GM23338 (cell line): Measurements from ENCODE around the gene ABL2. TPM values are rescaled to one million over a fixed set of nuclear protein-coding genes. Genes with fewer than 3 reads are reported as not detected.

Experiments used
- ATAC-seq: fragments of 200-7000 bp; cut with Tn5 transposase; 3 replicates; pipeline ENCODE4 v1.9.1; 2020
- DNase-seq: peaks from one replicate; pipeline ENCODE4 v3.0.0-alpha.2; 2015; ENCODE audit warnings: low spot score
- H2AFZ ChIP-seq: fragments of 200-600 bp; sonication (generic); 2 replicates; pipeline ENCODE4 v1.8.0; 2016; ENCODE audit warnings: antibody characterized with exemption, mild to moderate bottlenecking, moderate library complexity
- H3F3A ChIP-seq: fragments of 200-600 bp; sonication (generic); replicated peaks from 2 replicates; pipeline ENCODE4 v1.8.0; 2017; ENCODE audit warnings: antibody characterized with exemption, mixed run types, low read depth
- H3K27ac ChIP-seq: fragments of 200-600 bp; sonication (generic); 2 replicates; pipeline ENCODE4 v1.6.1; 2016; ENCODE audit warnings: low read depth
- H3K27me3 ChIP-seq: fragments of 200-600 bp; sonication (generic); 2 replicates; pipeline ENCODE4 v1.8.0; 2016; ENCODE audit warnings: mild to moderate bottlenecking, mixed run types, moderate library complexity; ENCODE audit not compliant: insufficient read depth
- H3K36me3 ChIP-seq: fragments of 200-600 bp; sonication (generic); 2 replicates; pipeline ENCODE4 v1.8.0; 2016; ENCODE audit warnings: mild to moderate bottlenecking; ENCODE audit not compliant: insufficient read depth
- H3K4me1 ChIP-seq: fragments of 200-600 bp; sonication (generic); 2 replicates; pipeline ENCODE4 v1.8.0; 2016; ENCODE audit warnings: mild to moderate bottlenecking, moderate library complexity; ENCODE audit not compliant: insufficient read depth
- H3K4me2 ChIP-seq: fragments of 200-600 bp; sonication (generic); 2 replicates; pipeline ENCODE4 v1.7.1; 2017; ENCODE audit warnings: mixed run types
- H3K4me3 ChIP-seq: fragments of 200-600 bp; sonication (generic); 2 replicates; pipeline ENCODE4 v1.6.1; 2016; ENCODE audit warnings: mixed run types
- H3K79me2 ChIP-seq: fragments of 200-600 bp; sonication (generic); replicated peaks from 2 replicates; pipeline ENCODE4 v1.8.0; 2017; ENCODE audit warnings: mild to moderate bottlenecking; ENCODE audit not compliant: insufficient read depth
- H3K9me2 ChIP-seq: fragments of 200-600 bp; sonication (generic); 2 replicates; pipeline ENCODE4 v1.8.0; 2017; ENCODE audit not compliant: insufficient read depth
- H4K20me1 ChIP-seq: fragments of 200-600 bp; sonication (generic); replicated peaks from 2 replicates; pipeline ENCODE4 v1.8.0; 2017; ENCODE audit warnings: mild to moderate bottlenecking; ENCODE audit not compliant: insufficient read depth
- H3K27ac Mint-ChIP-seq: 2 replicates; pipeline ENCODE4 v1.8.0; 2020; ENCODE audit warnings: inconsistent platforms, mild to moderate bottlenecking, moderate library complexity, mixed read lengths
- H3K27me3 Mint-ChIP-seq: 3 replicates; pipeline ENCODE4 v1.8.0; 2022; ENCODE audit warnings: low read depth, mild to moderate bottlenecking, moderate library complexity, mixed read lengths, inconsistent platforms; ENCODE audit not compliant: insufficient read depth, poor library complexity
- H3K36me3 Mint-ChIP-seq: 3 replicates; pipeline ENCODE4 v1.8.0; 2021; ENCODE audit warnings: low read depth, mild to moderate bottlenecking, inconsistent platforms, moderate library complexity, mixed read lengths
- H3K4me1 Mint-ChIP-seq: 3 replicates; pipeline ENCODE4 v1.8.0; 2020; ENCODE audit warnings: mild to moderate bottlenecking, inconsistent platforms, mixed read lengths
- H3K4me3 Mint-ChIP-seq: 3 replicates; pipeline ENCODE4 v1.8.0; 2021; ENCODE audit warnings: moderate library complexity, mild to moderate bottlenecking, inconsistent platforms, mixed read lengths
- H3K9me3 Mint-ChIP-seq: 3 replicates; pipeline ENCODE4 v1.8.0; 2020; ENCODE audit warnings: moderate library complexity, mild to moderate bottlenecking, inconsistent platforms, mixed read lengths
- CREB1 ChIP-seq: fragments of 250-450 bp; sonication (Bioruptor Pico); IDR thresholded peaks from 2 replicates; pipeline ENCODE4 v1.5.0; 2020; ENCODE audit warnings: low read depth, mild to moderate bottlenecking, moderate library complexity
- CTCF ChIP-seq, 2 experiments: fragments of 200-600 bp in 1 of 2; sonication (generic) in 1 of 2; conservative IDR thresholded peaks; 2 replicates each; pipeline versions ENCODE4 v1.5.1 to v1.6.1; 2016 to 2017; ENCODE audit warnings: antibody characterized with exemption in 2 of 2, low read depth in 2 of 2, mild to moderate bottlenecking in 2 of 2, moderate library complexity in 1 of 2
- ETS1 ChIP-seq: IDR thresholded peaks from 2 replicates; pipeline ENCODE4 v1.6.1; 2016; ENCODE audit warnings: antibody characterized with exemption
- POLR2AphosphoS5 ChIP-seq: IDR thresholded peaks from 2 replicates; pipeline ENCODE4 v1.6.1; 2016; ENCODE audit warnings: antibody characterized with exemption, low read depth
- STAT1 ChIP-seq: IDR thresholded peaks from one replicate; pipeline ENCODE4 v1.6.1; 2016; ENCODE audit warnings: antibody characterized with exemption; ENCODE audit not compliant: unreplicated experiment
- ZNF331 ChIP-seq: fragments of 250-450 bp; sonication (Bioruptor Pico); IDR thresholded peaks from 2 replicates; pipeline ENCODE4 v1.5.0; 2020; ENCODE audit warnings: low read depth, mild to moderate bottlenecking, moderate library complexity
- polyA plus RNA-seq: library from polyadenylated mRNA; unstranded; fragments of >200 nt; fragmentation: Nextera tagmentation; extraction: Ambion mirVana; gene quantifications from 2 replicates; pipeline ENCODE4 v1.2.1, GENCODE V29; 2016
- total RNA-seq: library from RNA; depleted of rRNA; stranded (reverse); fragments of >200 nt; shearing (Covaris generic); gene quantifications from 2 replicates; pipeline ENCODE4 v1.2.3, GENCODE V29; 2014
- TF ChIP-seq, protein P1 (sequence below): fragments of 250-450 bp; sonication (Bioruptor Pico); IDR thresholded peaks from 2 replicates; pipeline ENCODE4 v1.5.0; 2020; ENCODE audit warnings: mild to moderate bottlenecking, moderate library complexity

ABL2 gene
- total and polyA plus RNA-seq, 2 experiments from 2014 or later, result 5.8 to 22.7 TPM

DNA sequence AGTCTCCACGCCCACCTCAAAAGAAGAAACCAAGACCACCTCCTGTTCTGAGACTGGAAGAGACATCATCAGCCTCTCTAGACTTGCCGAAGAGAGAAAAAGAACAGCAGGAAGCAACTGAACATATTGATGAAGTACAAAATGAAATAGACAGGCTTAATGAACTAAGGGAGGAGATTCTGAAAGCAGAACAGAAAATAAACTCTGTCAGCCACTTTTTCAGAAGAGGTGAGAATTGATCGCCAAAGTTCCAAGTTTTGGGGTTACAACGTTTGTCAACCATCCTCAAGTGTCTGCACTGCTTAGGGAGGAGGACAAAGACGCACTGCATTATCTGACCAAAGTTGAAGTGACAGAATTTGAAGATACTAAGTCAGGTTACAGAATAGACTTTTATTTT, 45.6 kb downstream of the ABL2 start (continued):
- TF ChIP-seq, protein P1, sequence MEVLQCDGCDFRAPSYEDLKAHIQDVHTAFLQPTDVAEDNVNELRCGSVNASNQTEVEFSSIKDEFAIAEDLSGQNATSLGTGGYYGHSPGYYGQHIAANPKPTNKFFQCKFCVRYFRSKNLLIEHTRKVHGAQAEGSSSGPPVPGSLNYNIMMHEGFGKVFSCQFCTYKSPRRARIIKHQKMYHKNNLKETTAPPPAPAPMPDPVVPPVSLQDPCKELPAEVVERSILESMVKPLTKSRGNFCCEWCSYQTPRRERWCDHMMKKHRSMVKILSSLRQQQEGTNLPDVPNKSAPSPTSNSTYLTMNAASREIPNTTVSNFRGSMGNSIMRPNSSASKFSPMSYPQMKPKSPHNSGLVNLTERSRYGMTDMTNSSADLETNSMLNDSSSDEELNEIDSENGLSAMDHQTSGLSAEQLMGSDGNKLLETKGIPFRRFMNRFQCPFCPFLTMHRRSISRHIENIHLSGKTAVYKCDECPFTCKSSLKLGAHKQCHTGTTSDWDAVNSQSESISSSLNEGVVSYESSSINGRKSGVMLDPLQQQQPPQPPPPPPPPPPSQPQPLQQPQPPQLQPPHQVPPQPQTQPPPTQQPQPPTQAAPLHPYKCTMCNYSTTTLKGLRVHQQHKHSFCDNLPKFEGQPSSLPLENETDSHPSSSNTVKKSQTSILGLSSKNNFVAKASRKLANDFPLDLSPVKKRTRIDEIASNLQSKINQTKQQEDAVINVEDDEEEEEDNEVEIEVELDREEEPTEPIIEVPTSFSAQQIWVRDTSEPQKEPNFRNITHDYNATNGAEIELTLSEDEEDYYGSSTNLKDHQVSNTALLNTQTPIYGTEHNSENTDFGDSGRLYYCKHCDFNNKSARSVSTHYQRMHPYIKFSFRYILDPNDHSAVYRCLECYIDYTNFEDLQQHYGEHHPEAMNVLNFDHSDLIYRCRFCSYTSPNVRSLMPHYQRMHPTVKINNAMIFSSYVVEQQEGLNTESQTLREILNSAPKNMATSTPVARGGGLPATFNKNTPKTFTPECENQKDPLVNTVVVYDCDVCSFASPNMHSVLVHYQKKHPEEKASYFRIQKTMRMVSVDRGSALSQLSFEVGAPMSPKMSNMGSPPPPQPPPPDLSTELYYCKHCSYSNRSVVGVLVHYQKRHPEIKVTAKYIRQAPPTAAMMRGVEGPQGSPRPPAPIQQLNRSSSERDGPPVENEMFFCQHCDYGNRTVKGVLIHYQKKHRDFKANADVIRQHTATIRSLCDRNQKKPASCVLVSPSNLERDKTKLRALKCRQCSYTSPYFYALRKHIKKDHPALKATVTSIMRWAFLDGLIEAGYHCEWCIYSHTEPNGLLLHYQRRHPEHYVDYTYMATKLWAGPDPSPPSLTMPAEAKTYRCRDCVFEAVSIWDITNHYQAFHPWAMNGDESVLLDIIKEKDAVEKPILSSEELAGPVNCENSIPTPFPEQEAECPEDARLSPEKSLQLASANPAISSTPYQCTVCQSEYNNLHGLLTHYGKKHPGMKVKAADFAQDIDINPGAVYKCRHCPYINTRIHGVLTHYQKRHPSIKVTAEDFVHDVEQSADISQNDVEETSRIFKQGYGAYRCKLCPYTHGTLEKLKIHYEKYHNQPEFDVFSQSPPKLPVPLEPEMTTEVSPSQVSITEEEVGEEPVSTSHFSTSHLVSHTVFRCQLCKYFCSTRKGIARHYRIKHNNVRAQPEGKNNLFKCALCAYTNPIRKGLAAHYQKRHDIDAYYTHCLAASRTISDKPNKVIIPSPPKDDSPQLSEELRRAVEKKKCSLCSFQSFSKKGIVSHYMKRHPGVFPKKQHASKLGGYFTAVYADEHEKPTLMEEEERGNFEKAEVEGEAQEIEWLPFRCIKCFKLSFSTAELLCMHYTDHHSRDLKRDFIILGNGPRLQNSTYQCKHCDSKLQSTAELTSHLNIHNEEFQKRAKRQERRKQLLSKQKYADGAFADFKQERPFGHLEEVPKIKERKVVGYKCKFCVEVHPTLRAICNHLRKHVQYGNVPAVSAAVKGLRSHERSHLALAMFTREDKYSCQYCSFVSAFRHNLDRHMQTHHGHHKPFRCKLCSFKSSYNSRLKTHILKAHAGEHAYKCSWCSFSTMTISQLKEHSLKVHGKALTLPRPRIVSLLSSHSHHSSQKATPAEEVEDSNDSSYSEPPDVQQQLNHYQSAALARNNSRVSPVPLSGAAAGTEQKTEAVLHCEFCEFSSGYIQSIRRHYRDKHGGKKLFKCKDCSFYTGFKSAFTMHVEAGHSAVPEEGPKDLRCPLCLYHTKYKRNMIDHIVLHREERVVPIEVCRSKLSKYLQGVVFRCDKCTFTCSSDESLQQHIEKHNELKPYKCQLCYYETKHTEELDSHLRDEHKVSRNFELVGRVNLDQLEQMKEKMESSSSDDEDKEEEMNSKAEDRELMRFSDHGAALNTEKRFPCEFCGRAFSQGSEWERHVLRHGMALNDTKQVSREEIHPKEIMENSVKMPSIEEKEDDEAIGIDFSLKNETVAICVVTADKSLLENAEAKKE, result no peak

GRCh38 chr1:179178950-179179349, 50.5 kb downstream of the ABL2 start:
- no peak for DNase-seq
- Histone ChIP-seq H3K27ac (no peak overlapping the region), H3K79me2 (peaks cover 69% of the 10 kb centered on the region), H3K4me1 (0 out of 2 replicates have a peak, but pooled peaks cover 4% of the 10 kb centered on the region), H3K36me3 (no peaks in the 10 kb centered on the region), H4K20me1 (peaks cover 12% of the 10 kb centered on the region; the same call in 1 of the 2 replicates), H3K4me3 (no peak overlapping the region), H3K4me2 (no peak overlapping the region), H3K27me3 (no peaks in the 10 kb centered on the region), H3K9me2 (no peaks in the 10 kb centered on the region), H3F3A (no peaks in the 10 kb centered on the region), H2AFZ (no peak overlapping the region)
- H3K4me3 Mint-ChIP-seq, result no peak overlapping the region
- peaks cover 10% of the 10 kb centered on the region; the same call in 1 of the 3 replicates for H3K4me1 Mint-ChIP-seq
- no peaks in the 10 kb centered on the region for H3K36me3 Mint-ChIP-seq
- no peak for ATAC-seq
- no peak overlapping the region for H3K27ac Mint-ChIP-seq
- no peaks in the 10 kb centered on the region for H3K9me3 Mint-ChIP-seq
- H3K27me3 Mint-ChIP-seq, result no peaks in the 10 kb centered on the region
- TF ChIP-seq, protein P1, result no peak
- TF ChIP-seq ETS1 (no peak), ZNF331 (no peak), POLR2AphosphoS5 (no peak), STAT1 (no peak), CREB1 (CRISPR knock-in tag) (no peak), CTCF (conservative IDR thresholded peaks at IDR 0.05; ENCODE audit: low read depth in 2 of 2) (no peak)
